SJCRH30 (cell line): Measurements from ENCODE around the gene MED27. TPM values are rescaled to one million over a fixed set of nuclear protein-coding genes. Genes with fewer than 3 reads are reported as not detected.
"Not testable (repeated sequence)": the region's sequence is repeated elsewhere in the genome, so short reads cannot be mapped to it uniquely, and the experiment has no call there.

ENCODE experiments used
- DNase-seq, 2 experiments: peaks; one replicate each; pipeline ENCODE4 v3.0.0-alpha.2; 2015 to 2020
- H3K27ac ChIP-seq: fragments of 250-450 bp; sonication (Bioruptor Pico); 2 replicates; pipeline ENCODE4 v1.5.1; 2020; ENCODE audit warnings: mild to moderate bottlenecking, moderate library complexity
- H3K27me3 ChIP-seq: fragments of 250-450 bp; sonication (Bioruptor Pico); 2 replicates; pipeline ENCODE4 v1.5.1; 2020; ENCODE audit warnings: mild to moderate bottlenecking, moderate library complexity
- H3K36me3 ChIP-seq: fragments of 250-450 bp; sonication (Bioruptor Pico); 2 replicates; pipeline ENCODE4 v1.5.1; 2020; ENCODE audit warnings: mild to moderate bottlenecking, moderate library complexity
- H3K4me1 ChIP-seq: fragments of 250-450 bp; sonication (Bioruptor Pico); 2 replicates; pipeline ENCODE4 v1.5.1; 2020; ENCODE audit warnings: mild to moderate bottlenecking, moderate library complexity
- H3K4me3 ChIP-seq: fragments of 250-450 bp; sonication (Bioruptor Pico); 2 replicates; pipeline ENCODE4 v1.5.1; 2020; ENCODE audit warnings: mild to moderate bottlenecking, moderate library complexity
- H3K9me3 ChIP-seq: fragments of 250-450 bp; sonication (Bioruptor Pico); replicated peaks from 2 replicates; pipeline ENCODE4 v1.5.1; 2020; ENCODE audit warnings: mild to moderate bottlenecking, moderate library complexity
- total RNA-seq: library from RNA; depleted of rRNA; stranded (reverse); fragments of >200 nt; shearing (Covaris generic); gene quantifications from 2 replicates; pipeline ENCODE4 v1.2.3, GENCODE V29; 2014

Gene MED27
- total RNA-seq, 1 experiment from 2014 or later = 50.7 TPM

- no peaks in the 10 kb centered on the region; the same call in 1 of the 2 replicates for H3K4me1 ChIP-seq
- no peak for DNase-seq
- H3K4me3 ChIP-seq = no peak overlapping the region
- H3K36me3 ChIP-seq = peaks cover 2% of the 10 kb centered on the region; the same call in 1 of the 2 replicates
- no peak overlapping the region for H3K27ac ChIP-seq
- H3K9me3 ChIP-seq = no peaks in the 10 kb centered on the region
- H3K27me3 ChIP-seq = no peaks in the 10 kb centered on the region
Measured at GRCh38 chr9:131946180-131946579, 133.5 kb downstream of the MED27 start.

- H3K36me3 ChIP-seq = peaks cover 8% of the 10 kb centered on the region
- no peaks in the 10 kb centered on the region for H3K27me3 ChIP-seq
- no peaks in the 10 kb centered on the region for H3K9me3 ChIP-seq
- no peak overlapping the region for H3K4me3 ChIP-seq
- no peak for DNase-seq
- no peak overlapping the region for H3K27ac ChIP-seq
- no peaks in the 10 kb centered on the region; the same call in 1 of the 2 replicates for H3K4me1 ChIP-seq
Measured at GRCh38 chr9:131943351-131943841, 136.3 kb downstream of the MED27 start.

GRCh38 chr9:131942146-131942720 lies 137.4 kb downstream of the MED27 start:
- H3K27ac ChIP-seq = no peak overlapping the region
- no peak for DNase-seq
- no peaks in the 10 kb centered on the region; the same call in 1 of the 2 replicates for H3K4me1 ChIP-seq

GRCh38 chr9:131937451-131937850 lies 142.2 kb downstream of the MED27 start:
- no peaks in the 10 kb centered on the region for H3K4me1 ChIP-seq
- no peaks in the 10 kb centered on the region for H3K27me3 ChIP-seq
- no peak overlapping the region for H3K4me3 ChIP-seq
- DNase-seq = no peak
- no peak overlapping the region for H3K27ac ChIP-seq
- H3K9me3 ChIP-seq = no peaks in the 10 kb centered on the region
- H3K36me3 ChIP-seq = peaks cover 10% of the 10 kb centered on the region

More at GRCh38 chr9:131942146-131942720, 137.4 kb downstream of the MED27 start:
- Histone ChIP-seq H3K9me3 (no peaks in the 10 kb centered on the region), H3K4me3 (no peak overlapping the region), H3K36me3 (peaks cover 11% of the 10 kb centered on the region), H3K27me3 (no peaks in the 10 kb centered on the region)

GRCh38 chr9:131936929-131937328 lies 142.7 kb downstream of the MED27 start:
- no peaks in the 10 kb centered on the region for H3K9me3 ChIP-seq
- DNase-seq = no peak
- no peak overlapping the region for H3K27ac ChIP-seq

GRCh38 chr9:131934673-131935072 lies 145.0 kb downstream of the MED27 start:
- H3K4me1 ChIP-seq = no peaks in the 10 kb centered on the region
- DNase-seq = no peak
- H3K27me3 ChIP-seq = no peaks in the 10 kb centered on the region
- no peaks in the 10 kb centered on the region for H3K9me3 ChIP-seq
- H3K4me3 ChIP-seq = no peak overlapping the region
- no peak overlapping the region for H3K27ac ChIP-seq
- peaks cover 10% of the 10 kb centered on the region for H3K36me3 ChIP-seq

More at GRCh38 chr9:131936929-131937328, 142.7 kb downstream of the MED27 start:
- Histone ChIP-seq H3K27me3 (no peaks in the 10 kb centered on the region), H3K36me3 (peaks cover 10% of the 10 kb centered on the region), H3K4me3 (no peak overlapping the region), H3K4me1 (no peaks in the 10 kb centered on the region)

GRCh38 chr9:131927091-131927490 lies 152.6 kb downstream of the MED27 start:
- no peaks in the 10 kb centered on the region for H3K27me3 ChIP-seq
- no peaks in the 10 kb centered on the region for H3K9me3 ChIP-seq
- no peak for DNase-seq
- H3K36me3 ChIP-seq = no peaks in the 10 kb centered on the region
- no peak overlapping the region for H3K27ac ChIP-seq
- no peak overlapping the region for H3K4me3 ChIP-seq
- no peaks in the 10 kb centered on the region for H3K4me1 ChIP-seq

GRCh38 chr9:131926360-131926922 lies 153.2 kb downstream of the MED27 start:
- no peaks in the 10 kb centered on the region for H3K27me3 ChIP-seq
- DNase-seq = no peak
- no peaks in the 10 kb centered on the region for H3K4me1 ChIP-seq
- H3K36me3 ChIP-seq = no peaks in the 10 kb centered on the region; the same call in 1 of the 2 replicates
- H3K9me3 ChIP-seq = no peaks in the 10 kb centered on the region
- no peak overlapping the region for H3K27ac ChIP-seq
- no peak overlapping the region for H3K4me3 ChIP-seq

- Histone ChIP-seq H3K27me3 (no peaks in the 10 kb centered on the region), H3K4me3 (no peak overlapping the region), H3K36me3 (no peaks in the 10 kb centered on the region; the same call in 1 of the 2 replicates), H3K4me1 (no peaks in the 10 kb centered on the region), H3K9me3 (no peaks in the 10 kb centered on the region), H3K27ac (no peak overlapping the region)
- DNase-seq = no peak
Measured at GRCh38 chr9:131925677-131926177, 153.9 kb downstream of the MED27 start.

GRCh38 chr9:131923766-131924165 lies 155.9 kb downstream of the MED27 start:
- H3K27ac ChIP-seq = no peak overlapping the region
- no peaks in the 10 kb centered on the region; the same call in 1 of the 2 replicates for H3K36me3 ChIP-seq
- no peak overlapping the region for H3K4me3 ChIP-seq
- H3K27me3 ChIP-seq = no peaks in the 10 kb centered on the region
- no peak for DNase-seq
- no peaks in the 10 kb centered on the region for H3K9me3 ChIP-seq
- H3K4me1 ChIP-seq = no peaks in the 10 kb centered on the region

GRCh38 chr9:131923132-131923671 lies 156.5 kb downstream of the MED27 start:
- H3K9me3 ChIP-seq = no peaks in the 10 kb centered on the region
- H3K27ac ChIP-seq = no peak overlapping the region
- no peaks in the 10 kb centered on the region; the same call in 1 of the 2 replicates for H3K36me3 ChIP-seq
- no peaks in the 10 kb centered on the region for H3K4me1 ChIP-seq
- no peak overlapping the region for H3K4me3 ChIP-seq
- DNase-seq = no peak
- H3K27me3 ChIP-seq = no peaks in the 10 kb centered on the region

- H3K36me3 ChIP-seq, H3K27me3 ChIP-seq, H3K9me3 ChIP-seq, H3K27ac ChIP-seq, H3K4me3 ChIP-seq, H3K4me1 ChIP-seq, DNase-seq: not testable (repeated sequence)
Measured at GRCh38 chr9:131921635-131922034, 158.0 kb downstream of the MED27 start.

- no peak overlapping the region for H3K27ac ChIP-seq
- H3K27me3 ChIP-seq = no peaks in the 10 kb centered on the region
- no peaks in the 10 kb centered on the region for H3K4me1 ChIP-seq
- no peak overlapping the region for H3K4me3 ChIP-seq
- H3K9me3 ChIP-seq = no peaks in the 10 kb centered on the region
- no peaks in the 10 kb centered on the region; the same call in 1 of the 2 replicates for H3K36me3 ChIP-seq
- DNase-seq = no peak
Measured at GRCh38 chr9:131919216-131919615, 160.5 kb downstream of the MED27 start.

- no peak for DNase-seq
- no peaks in the 10 kb centered on the region; the same call in 1 of the 2 replicates for H3K36me3 ChIP-seq
- no peaks in the 10 kb centered on the region for H3K4me1 ChIP-seq
- H3K27ac ChIP-seq = no peak overlapping the region
- H3K4me3 ChIP-seq = no peak overlapping the region
- no peaks in the 10 kb centered on the region for H3K9me3 ChIP-seq
- no peaks in the 10 kb centered on the region for H3K27me3 ChIP-seq
Measured at GRCh38 chr9:131918481-131918880, 161.2 kb downstream of the MED27 start.

- DNase-seq = no peak
- Histone ChIP-seq H3K9me3 (no peaks in the 10 kb centered on the region), H3K4me3 (no peak overlapping the region), H3K27ac (no peak overlapping the region), H3K36me3 (no peaks in the 10 kb centered on the region; the same call in 1 of the 2 replicates), H3K27me3 (no peaks in the 10 kb centered on the region), H3K4me1 (no peaks in the 10 kb centered on the region; the same call in 1 of the 2 replicates)
Measured at GRCh38 chr9:131917009-131917408, 162.7 kb downstream of the MED27 start.
